Ishikawa (cell line): ENCODE results near the gene SLC7A14.

ENCODE experiments used
- CEBPB ChIP-seq: IDR thresholded peaks from 2 replicates; pipeline ENCODE4 v1.6.1; 2012
- CREB1 ChIP-seq: IDR thresholded peaks from 2 replicates; pipeline ENCODE4 v1.6.1; 2012; ENCODE audit warnings: low read depth
- EGR1 ChIP-seq: IDR thresholded peaks from 2 replicates; pipeline ENCODE4 v1.6.1; 2012
- EP300 ChIP-seq: IDR thresholded peaks from 2 replicates; pipeline ENCODE4 v1.6.1; 2012; ENCODE audit warnings: borderline replicate concordance
- FOXM1 ChIP-seq: IDR thresholded peaks from 2 replicates; pipeline ENCODE4 v1.6.1; 2012; ENCODE audit warnings: low read depth, borderline replicate concordance
- MAX ChIP-seq: IDR thresholded peaks from 2 replicates; pipeline ENCODE4 v1.6.1; 2012
- NFIC ChIP-seq: IDR thresholded peaks from 2 replicates; pipeline ENCODE4 v1.6.1; 2012
- RAD21 ChIP-seq: IDR thresholded peaks from 2 replicates; pipeline ENCODE4 v1.6.1; 2012; ENCODE audit warnings: low read depth
- REST ChIP-seq: IDR thresholded peaks from 2 replicates; pipeline ENCODE4 v1.6.1; 2012; ENCODE audit warnings: low read depth, mild to moderate bottlenecking
- TAF1 ChIP-seq: IDR thresholded peaks from 2 replicates; pipeline ENCODE4 v1.6.1; 2012; ENCODE audit warnings: low read depth, mild to moderate bottlenecking
- TCF12 ChIP-seq: IDR thresholded peaks from 2 replicates; pipeline ENCODE4 v1.6.1; 2012; ENCODE audit warnings: low read depth
- TEAD4 ChIP-seq: IDR thresholded peaks from 2 replicates; pipeline ENCODE4 v1.6.1; 2012
- USF1 ChIP-seq: IDR thresholded peaks from 2 replicates; pipeline ENCODE4 v1.6.1; 2012
- YY1 ChIP-seq: IDR thresholded peaks from 2 replicates; pipeline ENCODE4 v1.6.1; 2012; ENCODE audit warnings: low read depth
- ZBTB7A ChIP-seq: IDR thresholded peaks from 2 replicates; pipeline ENCODE4 v1.6.1; 2012; ENCODE audit warnings: low read depth

Gene SLC7A14

GRCh38 chr3:170513642-170514041 lies 72.2 kb downstream of the SLC7A14 start:
- TF ChIP-seq EGR1 = no peak
- TF ChIP-seq TAF1 = no peak
- no peak for TF ChIP-seq EP300
- TF ChIP-seq TCF12 = no peak
- TF ChIP-seq REST = no peak
- no peak for TF ChIP-seq YY1
- TF ChIP-seq FOXM1 = no peak
- no peak for TF ChIP-seq CREB1
- TF ChIP-seq ZBTB7A = no peak
- TF ChIP-seq USF1 = no peak
- no peak for TF ChIP-seq CEBPB
- no peak for TF ChIP-seq TEAD4
- TF ChIP-seq NFIC = no peak
- no peak for TF ChIP-seq MAX
- no peak for TF ChIP-seq RAD21

GRCh38 chr3:170511371-170511770 lies 74.5 kb downstream of the SLC7A14 start:
- no peak for TF ChIP-seq USF1
- TF ChIP-seq EGR1 = no peak
- TF ChIP-seq TAF1 = no peak
- no peak for TF ChIP-seq FOXM1
- TF ChIP-seq TEAD4 = no peak
- TF ChIP-seq MAX = no peak
- no peak for TF ChIP-seq TCF12
- no peak for TF ChIP-seq YY1
- no peak for TF ChIP-seq CREB1
- TF ChIP-seq ZBTB7A = no peak
- TF ChIP-seq CEBPB = no peak

GRCh38 chr3:170508839-170509238 lies 77.0 kb downstream of the SLC7A14 start:
- no peak for TF ChIP-seq FOXM1
- no peak for TF ChIP-seq TCF12
- TF ChIP-seq CREB1 = no peak
- no peak for TF ChIP-seq REST
- no peak for TF ChIP-seq YY1
- no peak for TF ChIP-seq NFIC
- TF ChIP-seq RAD21 = no peak
- no peak for TF ChIP-seq EGR1
- TF ChIP-seq EP300 = no peak
- no peak for TF ChIP-seq MAX
- no peak for TF ChIP-seq CEBPB
- no peak for TF ChIP-seq TEAD4
- TF ChIP-seq ZBTB7A = no peak
- TF ChIP-seq TAF1 = no peak
- TF ChIP-seq USF1 = no peak

- TF ChIP-seq TCF12 (no peak), EP300 (no peak)
Observed at GRCh38 chr3:170508291-170508690, 77.6 kb downstream of the SLC7A14 start.

GRCh38 chr3:170507063-170507462 lies 78.8 kb downstream of the SLC7A14 start:
- no peak for TF ChIP-seq CREB1
- TF ChIP-seq FOXM1 = no peak
- TF ChIP-seq EGR1 = no peak
- TF ChIP-seq YY1 = no peak
- no peak for TF ChIP-seq RAD21
- TF ChIP-seq TAF1 = no peak
- TF ChIP-seq MAX = no peak
- no peak for TF ChIP-seq REST
